Eye (tissue), 1 donor: ENCODE results near the gene PLVAP.

Source experiments
- DNase-seq: peaks from one replicate; pipeline ENCODE4 v3.0.0-alpha.2; 2015

The PLVAP gene

DNA sequence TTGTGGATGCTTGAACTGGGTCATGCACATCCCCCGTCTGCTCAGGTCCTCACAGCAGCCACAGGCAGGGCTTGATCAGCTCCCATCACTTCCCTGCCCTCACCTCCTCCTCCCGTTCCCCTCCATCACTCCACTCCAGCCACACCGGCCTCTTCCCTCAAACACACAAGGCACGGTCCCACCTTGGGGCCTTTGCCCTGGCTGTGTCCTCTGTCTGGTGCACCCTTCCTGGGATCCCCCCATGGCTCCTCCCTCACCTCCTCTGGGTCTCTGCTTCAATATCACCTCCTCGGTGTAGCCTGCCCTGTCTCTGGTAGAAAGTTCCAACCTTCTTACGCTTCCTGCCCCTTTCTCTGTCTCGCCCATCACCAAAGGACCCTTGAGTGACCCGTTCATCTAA, 23.8 kb downstream of the PLVAP start:
- no peak for DNase-seq

DNA sequence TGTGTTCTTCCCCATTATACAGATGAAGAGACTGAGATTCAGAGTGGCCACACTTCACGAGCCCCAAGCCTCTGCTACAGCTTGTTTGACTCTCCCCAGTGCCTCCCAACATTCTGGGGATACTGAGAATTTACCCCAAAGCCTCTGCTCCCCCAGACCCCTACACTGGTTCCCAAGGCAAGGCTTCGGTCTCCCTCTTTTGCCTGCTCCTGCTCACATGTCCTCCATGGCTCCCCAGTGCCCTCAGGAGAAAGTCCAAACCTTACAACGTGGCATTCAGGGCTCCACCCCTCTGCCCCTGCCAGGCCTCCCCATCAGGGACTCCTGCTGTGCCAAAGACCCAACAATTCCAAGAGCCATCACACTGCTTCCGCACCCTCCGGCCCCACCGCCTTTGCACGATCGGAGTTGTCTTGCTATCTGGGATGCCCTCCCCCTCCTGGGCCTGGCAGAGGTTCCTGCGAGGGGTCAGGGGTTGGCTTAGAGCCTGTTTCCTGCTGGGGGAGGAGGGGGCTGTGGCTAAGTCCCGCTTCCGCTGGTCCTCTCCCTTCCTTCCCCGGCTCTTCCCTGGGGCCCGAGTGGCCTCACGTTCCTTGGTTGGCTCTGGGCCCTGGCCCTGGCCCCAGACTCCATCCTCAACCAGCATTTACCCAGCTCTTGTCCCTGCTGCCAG, 24.4 kb downstream of the PLVAP start:
- no peak for DNase-seq

DNA sequence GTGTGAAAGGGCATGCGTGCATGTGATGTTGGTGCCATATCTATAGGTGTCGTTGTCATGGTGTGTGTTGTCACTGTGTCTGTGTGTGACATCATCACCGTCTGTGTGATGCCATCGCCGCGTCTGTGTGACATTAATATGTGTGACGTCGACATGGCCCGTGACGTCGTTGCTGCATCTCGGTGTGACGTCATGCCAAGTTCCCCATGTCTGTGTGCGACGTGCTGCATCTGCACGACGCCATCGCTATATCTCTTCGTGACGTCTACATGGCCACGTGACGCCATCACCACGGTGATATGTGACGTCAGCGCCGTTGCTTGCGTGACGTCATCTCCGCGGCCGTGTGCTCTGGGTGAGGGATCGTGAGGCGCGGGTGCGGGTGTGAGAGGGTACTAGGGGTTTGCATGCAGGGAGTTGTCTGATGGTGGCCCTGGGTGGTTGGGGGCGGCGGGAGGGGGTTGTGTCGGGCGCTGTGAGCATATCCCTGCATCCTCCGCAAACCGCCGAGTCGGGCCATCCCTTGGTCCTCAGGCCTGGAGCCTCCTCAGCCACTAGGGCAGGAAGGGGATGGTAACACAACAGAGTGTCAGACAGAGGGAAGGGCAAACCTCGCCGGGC, 25.2 kb downstream of the PLVAP start:
- DNase-seq: no peak

DNA sequence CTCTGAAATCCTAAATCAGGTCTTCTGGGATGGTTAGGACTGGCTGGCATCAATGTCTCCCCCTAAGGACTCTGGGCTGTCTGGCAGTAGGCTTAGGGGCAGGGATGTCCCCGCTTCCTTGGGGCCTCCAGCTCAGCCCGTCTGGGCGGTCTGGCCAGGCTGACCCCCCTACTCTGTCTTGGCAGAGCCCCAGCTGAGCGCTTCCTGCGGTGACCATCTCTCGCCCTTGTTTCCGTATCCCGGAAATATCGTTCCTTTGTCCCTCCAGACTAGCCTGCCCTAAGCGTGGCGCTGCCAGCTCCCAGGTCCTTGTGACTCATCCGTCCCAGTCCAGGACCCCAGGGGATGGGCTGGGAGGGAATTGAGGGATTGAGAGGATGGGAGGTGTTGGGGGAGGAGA, 28.4 kb downstream of the PLVAP start:
- peak; percentile 57 for DNase-seq

DNA sequence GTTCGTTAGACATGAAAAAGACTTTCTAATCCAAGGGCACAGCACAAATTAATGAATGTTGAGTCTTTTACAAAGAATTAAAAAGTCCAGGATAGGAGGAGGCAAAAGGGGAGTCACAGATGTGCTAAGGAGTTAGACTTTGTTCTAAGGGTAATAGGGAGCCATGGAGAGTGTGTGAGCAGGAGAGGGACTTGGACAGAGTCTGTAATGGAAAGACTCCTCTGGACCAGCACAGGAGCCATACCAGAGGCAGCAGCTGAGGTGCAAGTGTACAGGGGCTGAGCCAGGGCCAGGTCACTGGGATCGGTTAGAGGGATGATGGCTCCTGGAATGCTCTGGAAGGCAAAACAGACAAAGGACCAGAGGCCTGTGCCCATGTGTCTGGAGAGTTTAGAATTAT, 29.3 kb downstream of the PLVAP start:
- no peak for DNase-seq

DNA sequence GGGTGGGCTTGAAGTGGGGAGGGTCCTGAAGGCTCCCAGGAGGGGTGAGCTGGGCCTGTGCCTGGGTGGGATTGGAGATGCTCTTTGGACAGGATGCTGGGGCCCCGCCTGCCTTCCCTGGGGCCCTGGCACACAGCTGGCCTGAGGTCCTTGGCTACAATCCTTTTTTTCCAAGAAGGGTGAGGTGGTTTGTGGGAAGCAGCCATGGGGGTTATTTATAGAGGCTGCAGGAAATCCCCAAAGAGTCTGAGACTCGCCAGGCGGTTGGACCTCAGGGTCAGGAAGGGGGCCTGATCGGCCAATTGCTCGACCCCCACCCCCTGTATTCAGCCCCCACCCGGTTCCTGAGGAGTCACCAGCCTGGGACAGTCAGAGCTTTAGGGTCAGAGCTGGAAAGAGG, 29.8 kb downstream of the PLVAP start:
- no peak for DNase-seq

DNA sequence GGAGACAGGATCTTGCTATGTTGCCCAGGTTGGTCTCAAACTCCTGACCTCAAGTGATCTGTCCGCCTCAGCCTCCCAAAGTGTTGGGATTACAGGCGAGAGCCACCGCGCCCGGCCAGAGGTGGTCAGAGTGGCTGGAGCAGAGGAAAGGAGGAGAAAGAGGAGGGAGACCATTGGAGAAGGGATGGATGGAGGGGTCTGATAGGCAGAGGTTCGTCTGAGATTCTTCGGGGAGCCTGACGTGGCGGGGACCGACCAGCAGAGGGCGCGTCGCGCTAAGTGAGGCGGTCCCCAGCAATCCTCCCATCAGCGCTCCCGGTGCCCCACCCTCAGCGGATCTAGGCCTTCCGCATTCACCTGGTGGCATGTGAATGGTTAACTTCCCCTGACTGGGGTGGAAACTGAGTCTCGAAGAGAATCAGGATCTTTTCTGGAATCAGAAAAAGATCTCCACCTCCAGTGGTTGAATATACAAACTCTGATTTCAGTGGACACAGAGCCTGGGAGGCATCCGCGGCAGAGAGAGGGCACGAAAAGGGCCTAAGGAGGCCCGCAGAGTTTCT, 31.0 kb downstream of the PLVAP start:
- DNase-seq: peak; percentile 87

DNA sequence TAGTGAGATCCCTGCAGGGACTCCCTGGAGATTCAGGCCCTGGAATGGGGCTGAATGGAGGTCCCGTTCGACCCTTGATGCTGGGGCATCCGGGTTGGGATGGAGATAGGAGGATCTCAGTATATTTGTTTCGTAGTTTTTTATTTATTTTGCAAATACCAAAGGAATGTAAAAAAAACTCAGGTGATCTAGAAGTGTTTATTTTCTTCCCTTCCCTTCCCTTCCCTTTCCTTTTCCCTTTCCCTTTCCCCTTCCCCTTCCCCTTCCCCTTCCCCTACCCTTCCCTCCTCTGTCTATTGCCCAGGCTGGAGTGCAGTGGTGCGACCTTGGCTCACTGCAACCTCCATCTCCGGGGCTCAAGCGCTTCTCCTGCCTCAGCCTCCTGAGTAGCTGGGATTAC, 35.3 kb downstream of the PLVAP start:
- DNase-seq: no peak

DNA sequence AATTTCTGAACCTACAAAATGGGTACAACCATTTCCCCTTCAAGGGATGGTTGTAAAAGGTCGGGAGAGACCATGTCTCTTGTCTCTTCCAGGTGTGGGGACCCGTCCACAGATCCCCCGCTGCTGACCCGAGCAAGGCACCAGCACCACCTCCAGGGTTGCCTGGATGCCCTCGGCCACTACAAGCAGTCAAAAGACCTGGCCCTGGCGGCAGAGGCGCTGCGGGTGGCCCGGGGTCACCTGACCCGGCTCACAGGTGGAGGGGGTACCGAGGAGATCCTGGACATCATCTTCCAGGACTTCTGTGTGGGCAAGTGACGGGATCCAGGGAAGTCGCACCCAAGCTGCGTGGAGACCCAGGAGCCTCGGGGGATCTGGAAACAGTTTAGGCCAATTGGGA, 35.8 kb downstream of the PLVAP start:
- DNase-seq: no peak

DNA sequence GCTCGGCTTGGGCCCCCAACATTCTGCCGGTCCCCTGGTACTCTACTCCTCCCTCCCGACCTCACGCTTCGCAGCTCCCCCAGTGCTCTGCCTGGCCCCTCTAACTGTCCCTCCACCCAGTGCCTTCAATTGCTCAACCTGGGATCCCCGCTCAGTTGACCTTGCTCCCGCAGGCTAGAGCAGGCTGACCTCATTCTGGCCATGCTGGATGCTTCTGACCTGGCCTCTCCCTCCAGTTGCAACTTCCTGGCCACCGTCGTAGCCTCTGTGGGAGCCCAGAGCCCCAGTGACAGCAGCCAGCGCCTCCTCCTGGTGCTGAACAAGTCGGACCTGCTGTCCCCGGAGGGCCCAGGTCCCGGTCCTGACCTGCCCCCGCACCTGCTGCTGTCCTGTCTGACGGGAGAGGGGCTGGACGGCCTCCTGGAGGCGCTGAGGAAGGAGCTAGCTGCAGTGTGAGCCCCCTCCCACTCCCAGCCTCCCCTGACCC, 36.2 kb downstream of the PLVAP start:
- no peak for DNase-seq

DNA sequence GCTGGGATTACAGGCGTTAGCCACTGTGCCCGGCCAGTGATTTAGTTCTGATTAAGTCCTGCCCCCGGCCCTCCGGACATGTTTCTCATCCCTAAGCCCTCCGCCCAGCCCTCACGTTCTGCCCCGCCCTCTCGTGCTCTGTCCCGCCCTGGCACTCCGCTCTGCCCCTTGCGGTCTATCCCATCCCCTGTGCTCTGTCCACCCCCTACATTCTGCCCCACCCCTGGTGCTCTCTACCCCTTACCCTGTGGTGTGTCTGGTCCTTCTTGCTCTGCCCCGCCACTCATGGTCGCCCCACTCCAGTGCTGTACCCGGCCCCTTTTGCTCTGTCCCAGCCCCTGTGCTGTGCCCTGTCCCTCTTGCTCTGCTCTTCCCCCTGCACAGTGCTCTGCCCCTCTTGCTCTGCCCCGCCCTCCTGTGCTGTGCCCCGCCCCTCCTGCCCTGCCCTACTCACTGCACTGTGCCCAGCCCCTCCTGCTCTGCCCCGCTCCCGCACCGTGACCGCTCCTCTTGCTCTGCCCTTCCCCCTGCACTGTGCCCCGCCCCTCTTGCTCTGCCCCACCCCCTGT, 36.8 kb downstream of the PLVAP start:
- no peak for DNase-seq

DNA sequence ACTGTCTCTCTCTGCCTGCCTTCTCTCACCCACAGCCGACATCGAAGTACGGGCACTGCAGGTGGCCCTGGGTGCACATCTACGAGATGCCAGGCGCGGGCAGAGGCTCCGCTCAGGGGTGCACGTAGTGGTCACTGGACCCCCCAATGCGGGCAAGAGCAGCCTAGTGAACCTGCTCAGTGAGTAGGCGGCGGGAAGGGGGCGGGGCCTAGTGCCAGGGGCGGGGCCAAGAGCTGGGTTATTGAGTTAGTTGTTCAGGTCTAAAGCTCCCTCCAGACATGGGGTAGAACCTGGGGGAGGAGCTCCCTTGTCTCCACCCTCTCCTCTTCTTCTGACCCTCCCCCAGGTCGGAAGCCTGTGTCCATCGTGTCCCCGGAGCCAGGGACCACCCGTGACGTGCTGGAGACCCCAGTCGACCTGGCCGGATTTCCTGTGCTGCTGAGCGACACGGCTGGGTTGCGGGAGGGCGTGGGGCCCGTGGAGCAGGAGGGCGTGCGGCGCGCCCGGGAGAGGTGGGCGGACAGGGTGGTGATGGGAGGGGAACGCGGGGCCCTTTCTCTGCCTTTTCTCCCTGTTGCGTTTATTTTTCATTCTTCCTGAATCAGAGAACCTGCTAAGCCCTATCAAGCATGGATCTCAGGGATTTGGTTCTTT, 37.9 kb downstream of the PLVAP start:
- DNase-seq: no peak

DNA sequence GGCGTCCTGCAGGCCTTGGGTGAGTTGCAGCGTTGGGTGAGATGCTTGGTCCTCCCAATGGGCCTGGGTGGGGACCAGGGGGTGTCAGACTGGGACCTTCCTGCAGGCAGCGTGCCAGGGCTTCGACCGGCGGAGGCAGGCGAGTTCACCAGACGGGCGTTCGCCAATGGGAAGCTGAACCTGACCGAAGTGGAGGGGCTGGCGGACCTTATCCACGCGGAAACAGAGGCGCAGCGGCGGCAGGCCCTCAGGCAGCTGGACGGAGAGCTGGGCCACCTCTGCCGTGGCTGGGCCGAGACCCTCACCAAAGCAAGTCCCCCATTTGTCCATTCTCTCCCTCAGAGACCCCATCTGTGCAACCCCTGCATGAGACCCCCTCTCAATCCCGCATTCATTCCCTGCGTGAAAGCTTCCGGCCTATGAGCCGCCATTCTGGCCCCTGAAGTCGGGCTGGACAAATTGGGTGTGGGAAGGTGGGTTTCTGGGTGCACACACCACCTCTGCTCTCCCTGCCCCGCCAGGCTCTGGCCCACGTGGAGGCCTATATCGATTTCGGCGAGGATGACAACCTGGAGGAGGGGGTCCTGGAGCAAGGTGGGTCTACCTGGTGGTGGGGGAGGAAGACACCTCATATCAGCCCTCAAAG, 38.6 kb downstream of the PLVAP start:
- DNase-seq: no peak

DNA sequence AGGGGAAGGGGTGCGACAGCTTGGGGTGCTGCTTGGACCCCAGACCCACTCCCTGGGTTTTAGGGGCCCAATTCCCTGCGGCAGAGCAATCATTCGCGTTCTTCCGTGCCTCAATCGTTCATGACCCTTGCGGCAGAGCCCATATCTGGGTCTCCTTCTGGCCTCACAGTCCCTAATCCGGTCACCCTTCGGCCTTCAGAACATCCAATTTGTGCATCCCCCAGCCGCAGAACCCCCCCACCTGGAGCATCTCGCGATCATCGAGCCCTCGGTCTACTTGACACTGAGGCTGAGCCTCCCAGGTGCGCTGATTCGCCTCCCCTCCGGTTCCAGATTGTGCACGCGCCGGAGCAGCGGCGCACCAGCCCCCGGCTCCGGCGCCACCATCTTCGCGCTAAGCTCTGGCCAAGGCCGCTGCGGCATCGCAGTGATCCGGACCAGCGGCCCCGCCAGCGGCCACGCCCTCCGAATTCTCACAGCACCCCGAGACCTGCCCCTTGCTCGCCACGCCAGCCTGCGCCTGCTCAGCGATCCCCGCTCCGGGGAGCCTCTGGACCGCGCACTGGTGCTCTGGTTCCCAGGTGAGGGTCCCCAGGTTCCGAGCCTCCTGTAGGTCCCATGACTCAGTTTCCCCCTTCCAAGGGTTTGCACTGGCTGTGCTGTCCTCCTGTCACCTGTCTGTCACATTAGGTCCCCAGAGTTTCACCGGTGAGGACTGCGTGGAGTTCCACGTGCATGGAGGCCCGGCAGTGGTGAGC, 39.3 kb downstream of the PLVAP start:
- no peak for DNase-seq

DNA sequence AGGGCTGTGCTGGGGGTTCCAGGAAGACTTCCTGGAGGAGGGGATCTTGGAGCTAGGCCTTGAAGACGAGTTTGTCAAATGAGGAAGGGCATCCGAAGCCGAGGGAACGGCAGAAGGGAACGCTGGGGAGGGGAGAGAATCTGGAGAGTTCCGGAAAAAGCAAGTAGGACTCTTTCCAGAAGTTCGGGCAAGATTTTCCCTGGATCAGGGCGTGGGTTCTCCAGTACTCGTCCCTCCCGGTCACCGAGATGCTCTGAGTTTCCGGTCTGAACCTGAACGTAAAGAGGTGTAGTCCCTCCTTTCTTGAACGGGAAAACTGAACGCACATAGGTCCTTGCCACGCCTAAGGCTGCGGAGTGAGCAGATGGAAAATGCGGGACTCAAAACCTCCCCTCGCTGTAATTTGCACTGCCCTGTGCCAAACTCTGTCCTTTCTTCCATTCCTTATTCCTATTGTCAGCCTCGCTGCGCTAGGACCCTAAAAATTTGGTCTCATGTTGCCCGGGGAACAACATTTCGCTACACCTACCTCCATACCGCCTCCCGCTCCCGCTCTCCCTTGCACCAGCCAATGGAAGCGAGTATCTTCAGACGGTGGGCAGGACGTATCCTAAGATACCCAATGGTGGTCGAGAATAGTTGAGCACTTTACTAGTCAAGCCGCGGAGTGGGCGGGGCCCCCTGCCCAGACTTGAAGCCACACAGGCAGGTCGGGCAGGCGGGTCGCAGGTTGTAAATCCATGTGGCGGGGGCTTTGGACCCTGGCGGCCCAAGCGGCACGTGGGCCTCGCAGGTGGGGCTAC, 40.1 kb downstream of the PLVAP start, which contains the start of gene GTPBP3:
TSS of gene GTPBP3 (plus strand) at position 682 of the 803 bp plus-strand sequence. CDS start at position 741, 59 bp downstream.
- DNase-seq: peak; percentile 99

DNA sequence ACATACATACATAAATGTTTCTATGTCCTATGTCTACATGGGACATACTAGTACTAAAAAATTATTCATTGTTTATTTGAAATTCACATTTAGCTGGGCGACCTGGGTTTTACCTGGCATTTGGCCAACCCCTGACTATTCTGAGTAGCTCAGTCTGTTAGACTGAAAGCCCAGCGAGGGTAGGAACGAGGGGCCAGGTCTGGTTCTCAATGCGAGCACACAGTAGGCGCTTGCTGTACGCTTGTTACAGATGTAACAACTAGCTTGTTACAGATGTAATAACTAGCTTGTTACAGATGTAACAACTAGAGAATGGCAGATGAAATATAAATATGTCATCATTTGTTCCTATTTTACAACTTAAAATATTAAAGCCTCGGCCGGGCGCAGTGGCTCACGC, 41.6 kb downstream of the PLVAP start:
- no peak for DNase-seq

DNA sequence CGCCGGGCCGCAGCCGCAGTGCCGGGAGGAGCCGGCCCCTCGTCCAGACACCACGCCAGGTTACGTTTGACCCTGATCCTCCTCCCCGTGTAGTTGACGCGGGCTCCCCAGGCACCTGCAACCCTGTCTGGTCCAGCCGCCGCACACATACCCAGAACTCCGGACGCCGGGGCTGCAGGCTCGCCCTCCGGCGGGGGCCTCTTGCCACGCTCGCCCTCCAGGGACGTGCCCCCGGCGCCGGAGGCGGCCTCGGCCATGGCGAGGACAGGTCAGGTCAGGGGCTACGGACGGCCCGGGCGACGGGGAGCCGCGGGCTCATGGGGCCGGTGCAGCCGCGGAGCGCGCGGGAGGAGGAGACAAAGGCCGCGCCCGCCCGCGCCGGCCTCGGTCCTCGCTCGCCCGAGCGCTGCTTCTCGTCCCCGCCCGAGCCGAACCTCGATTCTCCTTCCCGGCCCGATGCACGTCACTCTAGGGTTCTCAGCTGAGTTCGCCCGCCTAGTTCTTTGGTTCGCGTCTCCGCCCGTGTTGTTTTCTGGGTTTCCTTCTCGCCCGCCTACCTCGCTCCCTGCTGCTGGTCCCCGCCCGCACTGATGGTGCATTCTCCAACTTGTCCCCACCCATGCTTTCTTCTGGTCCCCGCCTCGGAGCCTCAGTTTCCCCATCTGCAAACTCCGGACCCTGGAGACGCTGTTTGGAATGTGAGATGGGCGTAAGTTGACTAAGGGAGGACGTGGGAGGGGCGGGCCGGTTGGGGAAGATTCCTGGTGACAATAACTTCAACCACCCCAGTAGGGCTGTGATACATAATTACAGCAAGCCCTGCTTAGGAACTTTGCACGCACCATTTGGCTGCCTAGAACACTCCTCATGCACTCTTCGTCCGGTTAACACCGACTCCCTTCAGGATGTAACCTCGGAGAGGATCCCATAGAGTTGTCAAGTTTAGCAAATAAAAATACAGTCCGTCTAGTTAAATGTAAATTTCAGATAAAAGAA, 42.4 kb downstream of the PLVAP start, which contains the start of gene ANO8:
TSS of gene ANO8 (minus strand) at position 442 of the 996 bp plus-strand sequence. CDS start at position 257, 185 bp downstream.
- DNase-seq: peak; percentile 99

DNA sequence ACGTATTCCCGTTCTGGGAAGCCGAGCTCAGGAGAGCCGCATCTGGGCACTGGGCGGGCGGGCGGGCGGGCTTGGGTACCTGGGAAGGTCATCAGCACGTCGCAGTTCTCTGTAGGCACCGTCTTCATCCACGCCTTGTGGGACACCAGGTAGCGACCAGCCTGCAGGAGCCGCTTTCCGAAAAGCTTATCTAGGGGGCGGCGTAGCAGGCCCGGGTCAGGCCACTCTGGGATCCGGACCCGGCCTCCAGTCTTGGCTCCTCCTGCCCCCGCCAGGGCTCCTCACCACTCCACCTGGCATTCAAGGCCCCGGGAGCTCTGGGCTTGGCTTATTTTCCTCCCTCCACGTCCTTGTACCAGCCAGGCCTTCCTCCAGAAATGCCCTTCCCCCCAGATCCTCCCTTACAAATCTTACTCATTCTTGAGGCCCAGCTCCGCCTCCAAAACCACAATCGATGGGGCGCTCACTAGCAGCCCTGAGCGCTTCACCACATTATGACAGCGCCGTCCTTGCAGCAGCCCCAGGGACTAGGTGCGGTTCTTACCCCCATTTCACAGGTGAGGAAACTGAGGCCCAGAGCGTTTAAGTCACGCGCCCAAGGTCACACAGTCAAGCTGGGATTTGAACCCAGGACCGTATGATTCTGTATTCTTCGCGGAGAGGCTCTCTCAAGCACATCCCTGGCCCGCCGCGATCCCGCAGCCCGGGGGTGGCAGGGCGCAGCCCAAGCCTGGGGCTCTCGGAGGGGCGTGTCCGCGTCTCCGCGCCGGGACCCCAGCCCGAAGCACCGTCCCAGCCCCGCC, 43.3 kb downstream of the PLVAP start:
- peak; percentile 75 for DNase-seq
